SK-N-SH (cell line): ENCODE data around the gene MYLK4. TPM values are rescaled to one million over a fixed set of nuclear protein-coding genes. Genes with fewer than 3 reads are reported as not detected.
A peak's percentile ranks its signal among the peaks of the same experiment; 100 is the strongest.

ENCODE experiments used
- EZH2phosphoT487 ChIP-seq: fragments of 200-600 bp; sonication (generic); IDR thresholded peaks from 2 replicates; pipeline ENCODE4 v1.6.1; 2017; ENCODE audit warnings: low read depth, mixed run types, mild to moderate bottlenecking, antibody characterized with exemption, moderate library complexity, borderline replicate concordance
- FOXJ3 ChIP-seq: sonication (generic); formaldehyde crosslinking; IDR thresholded peaks from 2 replicates; pipeline ENCODE4 v1.5.1; 2020; ENCODE audit warnings: mild to moderate bottlenecking, missing genetic modification reagents
- GABPA ChIP-seq: IDR thresholded peaks from 2 replicates; pipeline ENCODE4 v1.4.0; 2012; ENCODE audit warnings: low read depth, mild to moderate bottlenecking
- JUND ChIP-seq: IDR thresholded peaks from 2 replicates; pipeline ENCODE4 v1.4.0; 2012
- MEF2A ChIP-seq: IDR thresholded peaks from 2 replicates; pipeline ENCODE4 v1.4.0; 2012; ENCODE audit warnings: low read depth, borderline replicate concordance
- MXI1 ChIP-seq: IDR thresholded peaks from 2 replicates; pipeline ENCODE4 v1.6.1; 2012; ENCODE audit warnings: mild to moderate bottlenecking, low read depth, low read length, improper control_type of control experiment
- NFIC ChIP-seq: IDR thresholded peaks from 2 replicates; pipeline ENCODE4 v1.4.0; 2012; ENCODE audit warnings: borderline replicate concordance
- NRF1 ChIP-seq: IDR thresholded peaks from 2 replicates; pipeline ENCODE4 v1.6.1; 2012; ENCODE audit warnings: low read depth, mild to moderate bottlenecking, low read length
- POLR2AphosphoS5 ChIP-seq: IDR thresholded peaks from 2 replicates; pipeline ENCODE4 v1.6.1; 2012; ENCODE audit warnings: low read depth, low read length
- REST ChIP-seq: IDR thresholded peaks from 2 replicates; pipeline ENCODE4 v1.6.1; 2012; ENCODE audit warnings: mild to moderate bottlenecking, low read depth, low read length, moderate library complexity
- RFX5 ChIP-seq: IDR thresholded peaks from 2 replicates; pipeline ENCODE4 v1.6.1; 2012; ENCODE audit warnings: mild to moderate bottlenecking, improper control_type of control experiment, low read length
- RXRA ChIP-seq: IDR thresholded peaks from 2 replicates; pipeline ENCODE4 v1.4.0; 2012; ENCODE audit warnings: low read depth, mild to moderate bottlenecking, borderline replicate concordance
- SMC3 ChIP-seq: IDR thresholded peaks from 2 replicates; pipeline ENCODE4 v1.6.1; 2012; ENCODE audit warnings: low read depth, low read length, improper control_type of control experiment
- TEAD4 ChIP-seq: IDR thresholded peaks from 2 replicates; pipeline ENCODE4 v1.4.0; 2012; ENCODE audit warnings: mild to moderate bottlenecking, borderline replicate concordance; ENCODE audit not compliant: insufficient read depth
- YY1 ChIP-seq: IDR thresholded peaks from 2 replicates; pipeline ENCODE4 v1.4.0; 2012; ENCODE audit warnings: low read depth, mild to moderate bottlenecking
- polyA plus RNA-seq, 3 experiments: library from polyadenylated mRNA; depleted of rRNA; stranded (reverse); fragments of >200 nt; gene quantifications; 2 replicates each; pipeline ENCODE4 v1.2.3, GENCODE V29; 2012
- TF ChIP-seq, protein P1 (sequence below): IDR thresholded peaks from 2 replicates; pipeline ENCODE4 v1.4.0; 2012; ENCODE audit warnings: low read depth, borderline replicate concordance
- TF ChIP-seq, protein P2 (sequence below): IDR thresholded peaks from 2 replicates; pipeline ENCODE4 v1.4.0; 2012; ENCODE audit warnings: low read depth, borderline replicate concordance
- TF ChIP-seq, protein P3 (sequence below): fragments of 150-350 bp; IDR thresholded peaks from 2 replicates; pipeline ENCODE4 v1.6.1; 2017; ENCODE audit warnings: antibody characterized with exemption, low read length, low read depth, borderline replicate concordance

Gene MYLK4
- polyA plus RNA-seq, 1 of the 3 experiments (the other 2 are of a cell fraction) = 0.16 TPM

- TF ChIP-seq, protein P1, sequence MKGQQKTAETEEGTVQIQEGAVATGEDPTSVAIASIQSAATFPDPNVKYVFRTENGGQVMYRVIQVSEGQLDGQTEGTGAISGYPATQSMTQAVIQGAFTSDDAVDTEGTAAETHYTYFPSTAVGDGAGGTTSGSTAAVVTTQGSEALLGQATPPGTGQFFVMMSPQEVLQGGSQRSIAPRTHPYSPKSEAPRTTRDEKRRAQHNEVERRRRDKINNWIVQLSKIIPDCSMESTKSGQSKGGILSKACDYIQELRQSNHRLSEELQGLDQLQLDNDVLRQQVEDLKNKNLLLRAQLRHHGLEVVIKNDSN = no peak
- TF ChIP-seq NFIC (no peak), RXRA (no peak), GABPA (no peak), REST (no peak), TEAD4 (no peak), JUND (no peak), YY1 (no peak), EZH2phosphoT487 (no peak), POLR2AphosphoS5 (no peak), MXI1 (peak; percentile 45; the same call in 1 of the 2 replicates), FOXJ3 (no peak), RFX5 (no peak), NRF1 (no peak), MEF2A (no peak), SMC3 (peak; percentile 68)
- TF ChIP-seq, protein P2, sequence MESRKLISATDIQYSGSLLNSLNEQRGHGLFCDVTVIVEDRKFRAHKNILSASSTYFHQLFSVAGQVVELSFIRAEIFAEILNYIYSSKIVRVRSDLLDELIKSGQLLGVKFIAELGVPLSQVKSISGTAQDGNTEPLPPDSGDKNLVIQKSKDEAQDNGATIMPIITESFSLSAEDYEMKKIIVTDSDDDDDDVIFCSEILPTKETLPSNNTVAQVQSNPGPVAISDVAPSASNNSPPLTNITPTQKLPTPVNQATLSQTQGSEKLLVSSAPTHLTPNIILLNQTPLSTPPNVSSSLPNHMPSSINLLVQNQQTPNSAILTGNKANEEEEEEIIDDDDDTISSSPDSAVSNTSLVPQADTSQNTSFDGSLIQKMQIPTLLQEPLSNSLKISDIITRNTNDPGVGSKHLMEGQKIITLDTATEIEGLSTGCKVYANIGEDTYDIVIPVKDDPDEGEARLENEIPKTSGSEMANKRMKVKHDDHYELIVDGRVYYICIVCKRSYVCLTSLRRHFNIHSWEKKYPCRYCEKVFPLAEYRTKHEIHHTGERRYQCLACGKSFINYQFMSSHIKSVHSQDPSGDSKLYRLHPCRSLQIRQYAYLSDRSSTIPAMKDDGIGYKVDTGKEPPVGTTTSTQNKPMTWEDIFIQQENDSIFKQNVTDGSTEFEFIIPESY = no peak
- TF ChIP-seq, protein P3, sequence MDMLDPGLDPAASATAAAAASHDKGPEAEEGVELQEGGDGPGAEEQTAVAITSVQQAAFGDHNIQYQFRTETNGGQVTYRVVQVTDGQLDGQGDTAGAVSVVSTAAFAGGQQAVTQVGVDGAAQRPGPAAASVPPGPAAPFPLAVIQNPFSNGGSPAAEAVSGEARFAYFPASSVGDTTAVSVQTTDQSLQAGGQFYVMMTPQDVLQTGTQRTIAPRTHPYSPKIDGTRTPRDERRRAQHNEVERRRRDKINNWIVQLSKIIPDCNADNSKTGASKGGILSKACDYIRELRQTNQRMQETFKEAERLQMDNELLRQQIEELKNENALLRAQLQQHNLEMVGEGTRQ = no peak
- TF ChIP-seq, all 33 proteins: peak for 6
Measured at GRCh38 chr6:2749969-2750600, 637 bp downstream of the MYLK4 start (continued).
